HUES6 (cell line): ENCODE data around the gene CCNI2.

ENCODE experiments used
- H3K27ac ChIP-seq: 2 replicates; pipeline ENCODE4 v1.7.0; 2013; ENCODE audit warnings: low read depth, mild to moderate bottlenecking, low read length, inconsistent platforms
- H3K27me3 ChIP-seq: 2 replicates; pipeline ENCODE4 v1.6.1; 2013; ENCODE audit warnings: low read length; ENCODE audit not compliant: control insufficient read depth, insufficient read depth
- H3K36me3 ChIP-seq: 2 replicates; pipeline ENCODE4 v1.6.1; 2013; ENCODE audit warnings: low read length; ENCODE audit not compliant: control insufficient read depth, insufficient read depth
- H3K4me1 ChIP-seq: 2 replicates; pipeline ENCODE4 v1.6.1; 2013; ENCODE audit warnings: low read length; ENCODE audit not compliant: control insufficient read depth, insufficient read depth
- H3K4me3 ChIP-seq: 2 replicates; pipeline ENCODE4 v1.5.1; 2013; ENCODE audit warnings: low read depth, low read length
- H3K9ac ChIP-seq: one replicate; pipeline ENCODE4 v1.6.1; 2013; ENCODE audit warnings: mild to moderate bottlenecking, low read length
- H3K9me3 ChIP-seq: 2 replicates; pipeline ENCODE4 v1.6.1; 2013; ENCODE audit warnings: low read depth, low read length; ENCODE audit not compliant: control insufficient read depth, insufficient read depth

Gene CCNI2

GRCh38 chr5:132736853-132737833, 10.1 kb upstream of the CCNI2 start, which contains the start of gene KIF3A:
TSS of gene KIF3A (minus strand) at chr5:132737546. CDS start at chr5:132737419, 127 bp downstream.
- peaks cover 6% of the 10 kb centered on the region; the same call in 1 of the 2 replicates for H3K4me1 ChIP-seq
- H3K9me3 ChIP-seq = no peaks in the 10 kb centered on the region
- peaks cover 10% of the 10 kb centered on the region for H3K27me3 ChIP-seq
- peak within 1 kb of the TSS; percentile 42 for H3K9ac ChIP-seq
- peaks cover 4% of the 10 kb centered on the region; the same call in 1 of the 2 replicates for H3K36me3 ChIP-seq
- no peak within 1 kb of the TSS for H3K27ac ChIP-seq
- peak within 1 kb of the TSS; percentile 86 for H3K4me3 ChIP-seq

- H3K9ac ChIP-seq = no peak overlapping the region
- H3K27me3 ChIP-seq = peaks cover 12% of the 10 kb centered on the region
- H3K27ac ChIP-seq = no peak overlapping the region
- peaks cover 6% of the 10 kb centered on the region; the same call in 1 of the 2 replicates for H3K4me1 ChIP-seq
- H3K9me3 ChIP-seq = no peaks in the 10 kb centered on the region
- H3K36me3 ChIP-seq = peaks cover 4% of the 10 kb centered on the region; the same call in 1 of the 2 replicates
- H3K4me3 ChIP-seq = peak overlapping the region; percentile 86
Measured at GRCh38 chr5:132737982-132738681, 9.1 kb upstream of the CCNI2 start.

DNA sequence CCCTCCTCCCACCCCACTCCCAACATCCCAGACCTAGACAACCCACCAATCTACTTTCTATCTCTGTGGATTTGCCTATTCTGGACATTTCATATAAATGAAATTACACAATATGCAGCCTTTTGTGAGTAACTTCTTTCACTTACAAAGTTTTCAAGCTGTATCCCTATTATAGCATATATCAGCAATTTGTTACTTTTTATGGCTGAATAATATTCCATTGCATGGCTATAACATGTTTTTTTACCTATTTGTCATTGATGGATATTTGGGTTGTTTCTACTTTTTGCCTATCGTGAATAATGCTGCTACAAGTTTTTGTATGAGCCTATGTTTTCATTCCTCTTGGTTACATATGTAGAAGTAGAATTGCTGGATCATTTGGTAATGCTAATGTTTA, 8.0 kb upstream of the CCNI2 start:
- peaks cover 6% of the 10 kb centered on the region; the same call in 1 of the 2 replicates for H3K4me1 ChIP-seq
- H3K36me3 ChIP-seq = no peaks in the 10 kb centered on the region
- H3K27ac ChIP-seq = no peak overlapping the region
- H3K27me3 ChIP-seq = peaks cover 12% of the 10 kb centered on the region
- H3K9me3 ChIP-seq = no peaks in the 10 kb centered on the region
- no peak overlapping the region for H3K4me3 ChIP-seq
- H3K9ac ChIP-seq = no peak overlapping the region

GRCh38 chr5:132742158-132742557, 5.1 kb upstream of the CCNI2 start:
- Histone ChIP-seq H3K4me3 (no peak overlapping the region), H3K36me3 (no peaks in the 10 kb centered on the region), H3K27me3 (peaks cover 36% of the 10 kb centered on the region), H3K27ac (no peak overlapping the region), H3K4me1 (no peaks in the 10 kb centered on the region), H3K9me3 (no peaks in the 10 kb centered on the region), H3K9ac (no peak overlapping the region)

GRCh38 chr5:132742626-132743025, 4.6 kb upstream of the CCNI2 start:
- Histone ChIP-seq H3K9me3 (no peaks in the 10 kb centered on the region), H3K9ac (no peak overlapping the region), H3K4me3 (no peak overlapping the region), H3K36me3 (no peaks in the 10 kb centered on the region), H3K27me3 (peaks cover 41% of the 10 kb centered on the region), H3K4me1 (no peaks in the 10 kb centered on the region), H3K27ac (no peak overlapping the region)

DNA sequence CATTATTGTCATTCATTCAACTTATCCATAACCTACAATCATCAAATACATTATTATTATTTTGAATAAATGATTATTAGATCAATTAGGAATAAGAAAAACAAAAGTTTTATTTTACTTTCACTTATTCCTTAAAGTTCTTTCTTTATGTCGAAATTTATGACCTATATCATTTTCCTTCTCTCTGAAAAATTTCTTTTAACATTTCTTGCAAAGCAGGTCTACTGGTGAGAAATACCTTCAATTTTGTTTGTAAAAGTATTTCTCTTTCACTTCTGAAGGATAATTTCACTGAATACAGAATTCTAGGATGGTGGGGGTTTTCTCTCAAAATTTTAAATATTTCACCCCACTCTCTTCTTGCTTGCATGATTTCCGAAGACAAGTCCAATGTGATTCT, 2.6 kb upstream of the CCNI2 start:
- Histone ChIP-seq H3K4me1 (0 out of 2 replicates have a peak, but pooled peaks cover 7% of the 10 kb centered on the region), H3K4me3 (no peak overlapping the region), H3K9ac (no peak overlapping the region), H3K9me3 (no peaks in the 10 kb centered on the region), H3K27me3 (peaks cover 56% of the 10 kb centered on the region), H3K27ac (no peak overlapping the region), H3K36me3 (no peaks in the 10 kb centered on the region)

- peak overlapping the region; percentile 63 for H3K4me3 ChIP-seq
- H3K27me3 ChIP-seq = peaks cover 71% of the 10 kb centered on the region
- no peak overlapping the region for H3K9ac ChIP-seq
- no peak overlapping the region for H3K27ac ChIP-seq
- no peaks in the 10 kb centered on the region for H3K9me3 ChIP-seq
- H3K36me3 ChIP-seq = no peaks in the 10 kb centered on the region
- H3K4me1 ChIP-seq = 0 out of 2 replicates have a peak, but pooled peaks cover 7% of the 10 kb centered on the region
Measured at GRCh38 chr5:132746592-132746953, 653 bp upstream of the CCNI2 start.

GRCh38 chr5:132747616-132748440, 602 bp downstream of the CCNI2 start:
- Histone ChIP-seq H3K27me3 (peaks cover 64% of the 10 kb centered on the region), H3K4me3 (peak overlapping the region; percentile 63), H3K36me3 (no peaks in the 10 kb centered on the region), H3K27ac (no peak overlapping the region), H3K9me3 (no peaks in the 10 kb centered on the region), H3K4me1 (0 out of 2 replicates have a peak, but pooled peaks cover 7% of the 10 kb centered on the region), H3K9ac (no peak overlapping the region)

DNA sequence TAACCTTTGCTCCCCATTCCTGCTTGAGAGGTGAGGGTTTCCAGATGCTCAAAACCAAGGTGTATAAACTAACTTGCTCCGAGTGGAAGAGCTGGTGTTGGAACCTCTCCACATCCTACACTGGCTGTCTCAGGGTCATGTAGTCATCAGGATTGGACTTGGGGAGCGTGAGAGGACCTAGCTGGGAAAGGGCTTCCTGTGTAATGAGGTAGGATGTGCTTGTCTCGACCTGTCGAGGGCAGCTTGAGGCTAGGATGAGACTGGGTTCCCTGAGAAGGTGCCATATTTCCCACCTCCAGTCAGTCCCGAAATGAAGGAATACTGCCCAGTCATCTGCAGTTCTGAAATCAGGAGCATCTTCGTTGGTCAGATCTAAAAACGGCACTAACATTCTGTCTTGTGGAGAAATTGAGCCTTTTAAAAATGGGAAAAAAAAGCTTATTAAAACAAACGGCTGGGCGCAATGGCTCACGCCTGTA, 1.3 kb downstream of the CCNI2 start:
- H3K4me1 ChIP-seq = 0 out of 2 replicates have a peak, but pooled peaks cover 7% of the 10 kb centered on the region
- no peak overlapping the region for H3K9ac ChIP-seq
- H3K4me3 ChIP-seq = no peak overlapping the region
- H3K36me3 ChIP-seq = no peaks in the 10 kb centered on the region
- H3K9me3 ChIP-seq = no peaks in the 10 kb centered on the region
- no peak overlapping the region for H3K27ac ChIP-seq
- H3K27me3 ChIP-seq = peaks cover 64% of the 10 kb centered on the region

DNA sequence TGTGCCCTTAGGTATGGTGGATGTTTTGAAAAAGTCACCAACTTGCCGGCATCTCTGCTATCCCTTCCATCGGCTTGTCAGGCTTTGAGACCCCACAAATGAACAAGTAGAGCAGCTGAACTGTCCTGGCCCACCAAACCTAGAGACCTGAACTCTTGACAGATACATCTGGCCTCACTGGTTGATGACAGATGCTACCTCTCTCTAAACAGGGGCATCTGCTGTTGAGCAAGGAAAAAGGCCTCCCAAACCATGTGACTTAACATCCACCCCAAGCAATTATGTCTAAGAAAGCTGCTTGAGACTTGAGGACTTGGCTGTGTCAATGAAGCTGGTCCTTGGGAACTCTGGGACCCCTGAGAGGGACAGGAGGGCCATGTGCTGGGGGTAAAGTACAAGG, 2.3 kb downstream of the CCNI2 start:
- H3K27ac ChIP-seq = no peak overlapping the region
- H3K9ac ChIP-seq = no peak overlapping the region
- no peak overlapping the region for H3K4me3 ChIP-seq
- no peaks in the 10 kb centered on the region for H3K36me3 ChIP-seq
- 0 out of 2 replicates have a peak, but pooled peaks cover 7% of the 10 kb centered on the region for H3K4me1 ChIP-seq
- no peaks in the 10 kb centered on the region for H3K9me3 ChIP-seq
- H3K27me3 ChIP-seq = peaks cover 64% of the 10 kb centered on the region
